Measurements from ENCODE around the gene TNP2. TPM values are rescaled to one million over a fixed set of nuclear protein-coding genes. Genes with fewer than 3 reads are reported as not detected.

Gene TNP2
- total RNA-seq, 6 donors from 2014 or later, result not detected

GRCh38 chr16:11314309-11314894 lies 45.3 kb upstream of the TNP2 start:
- WGBS, 2 donors, result 96 to 98% methylated on average over 6 of the region's 8 CpGs
- Histone ChIP-seq H3K4me1 (peaks cover 27 to 38% (median 30%) of the 10 kb centered on the region in 4 donors), H3K9me3 (no peaks in the 10 kb centered on the region), H3K36me3 (no peaks in the 10 kb centered on the region), H3K27ac (no peak overlapping the region), H3K4me3 (no peak overlapping the region), H3K27me3 (no peaks in the 10 kb centered on the region)
- TF ChIP-seq EP300 (IDR thresholded peaks at IDR 0.05), result no peak
- TF ChIP-seq POLR2A (IDR thresholded peaks at IDR 0.05), result no peak
- no peak for TF ChIP-seq POLR2AphosphoS5 (IDR thresholded peaks at IDR 0.05)
- TF ChIP-seq CTCF (IDR thresholded peaks at IDR 0.05), result no peak
- no peak for DNase-seq
- ATAC-seq (ENCODE audit: low FRiP score in 2 of 2), result no peak

GRCh38 chr16:11313493-11314308 lies 44.6 kb upstream of the TNP2 start:
- no peak overlapping the region for H3K4me3 ChIP-seq
- no peak overlapping the region for H3K27ac ChIP-seq
- no peak for DNase-seq
- TF ChIP-seq EP300 (IDR thresholded peaks at IDR 0.05), result no peak
- no peak for TF ChIP-seq POLR2AphosphoS5 (IDR thresholded peaks at IDR 0.05)
- no peak for TF ChIP-seq POLR2A (IDR thresholded peaks at IDR 0.05)
- TF ChIP-seq CTCF (IDR thresholded peaks at IDR 0.05), result no peak
- no peak for ATAC-seq (ENCODE audit: low FRiP score in 2 of 2)
- 92 to 94% methylated on average over 7 to 9 of the region's 9 CpGs for WGBS, 2 donors
- no peaks in the 10 kb centered on the region for H3K36me3 ChIP-seq
- no peaks in the 10 kb centered on the region for H3K27me3 ChIP-seq
- no peaks in the 10 kb centered on the region for H3K9me3 ChIP-seq
- peaks cover 32 to 43% (median 35%) of the 10 kb centered on the region in 4 donors for H3K4me1 ChIP-seq

- no peaks in the 10 kb centered on the region for H3K36me3 ChIP-seq
- DNase-seq (peak in 1 of 2 donors; percentile 59), ATAC-seq (ENCODE audit: low FRiP score in 2 of 2) (peak in 1 of 2 donors; percentile 32)
- peak overlapping the region in 2 of 4 donors; percentile 12 to 38 for H3K27ac ChIP-seq
- H3K9me3 ChIP-seq, result no peaks in the 10 kb centered on the region
- WGBS, 2 donors, result 64 to 69% methylated on average over 8 of the region's 8 CpGs
- peaks cover 40 to 51% (median 42%) of the 10 kb centered on the region in 4 donors for H3K4me1 ChIP-seq
- no peaks in the 10 kb centered on the region for H3K27me3 ChIP-seq
- no peak for TF ChIP-seq EP300 (IDR thresholded peaks at IDR 0.05)
- TF ChIP-seq POLR2AphosphoS5 (IDR thresholded peaks at IDR 0.05), result no peak
- no peak for TF ChIP-seq CTCF (IDR thresholded peaks at IDR 0.05)
- TF ChIP-seq POLR2A (IDR thresholded peaks at IDR 0.05), result no peak
- no peak overlapping the region for H3K4me3 ChIP-seq
These were observed 43.8 kb upstream of the TNP2 start for GRCh38 chr16:11312718-11313492.

GRCh38 chr16:11310997-11311561 lies 42.0 kb upstream of the TNP2 start:
- peaks cover 45 to 67% (median 46%) of the 10 kb centered on the region in 4 donors for H3K4me1 ChIP-seq

More at GRCh38 chr16:11310997-11311561, 42.0 kb upstream of the TNP2 start:
- ATAC-seq (ENCODE audit: low FRiP score in 2 of 2) (no peak), DNase-seq (no peak)
- Histone ChIP-seq H3K36me3 (no peaks in the 10 kb centered on the region), H3K4me3 (no peak overlapping the region), H3K9me3 (no peaks in the 10 kb centered on the region), H3K27ac (peak overlapping the region in 3 of 4 donors; percentile 1 to 66 (median 53)), H3K27me3 (no peaks in the 10 kb centered on the region)
- 54 to 58% methylated on average over 10 of the region's 10 CpGs for WGBS, 2 donors
- TF ChIP-seq CTCF (IDR thresholded peaks at IDR 0.05) (no peak), EP300 (IDR thresholded peaks at IDR 0.05) (no peak), POLR2A (IDR thresholded peaks at IDR 0.05) (no peak), POLR2AphosphoS5 (IDR thresholded peaks at IDR 0.05) (no peak)

All from upper lobe of left lung (tissue), 6 donors.